ENCODE data around the gene SLC38A8. TPM values are rescaled to one million over a fixed set of nuclear protein-coding genes. Genes with fewer than 3 reads are reported as not detected.

Gene SLC38A8
- not detected for polyA plus RNA-seq (ENCODE audit: insufficient read depth in 1 of 5, insufficient read length in 5 of 5, low replicate concordance in 1 of 5)
- long read RNA-seq, donor 1, result 0 reads
- long read RNA-seq, donor 2, result 0 reads
- long read RNA-seq, donor 3, result 0 reads
- long read RNA-seq, donor 4, result 0 reads
- long read RNA-seq, donor 5, result 0 reads
- long read RNA-seq, donor 6, result 0 reads
- long read RNA-seq, donor 7, result 0 reads
- long read RNA-seq, donor 8, result 0 reads

DNA sequence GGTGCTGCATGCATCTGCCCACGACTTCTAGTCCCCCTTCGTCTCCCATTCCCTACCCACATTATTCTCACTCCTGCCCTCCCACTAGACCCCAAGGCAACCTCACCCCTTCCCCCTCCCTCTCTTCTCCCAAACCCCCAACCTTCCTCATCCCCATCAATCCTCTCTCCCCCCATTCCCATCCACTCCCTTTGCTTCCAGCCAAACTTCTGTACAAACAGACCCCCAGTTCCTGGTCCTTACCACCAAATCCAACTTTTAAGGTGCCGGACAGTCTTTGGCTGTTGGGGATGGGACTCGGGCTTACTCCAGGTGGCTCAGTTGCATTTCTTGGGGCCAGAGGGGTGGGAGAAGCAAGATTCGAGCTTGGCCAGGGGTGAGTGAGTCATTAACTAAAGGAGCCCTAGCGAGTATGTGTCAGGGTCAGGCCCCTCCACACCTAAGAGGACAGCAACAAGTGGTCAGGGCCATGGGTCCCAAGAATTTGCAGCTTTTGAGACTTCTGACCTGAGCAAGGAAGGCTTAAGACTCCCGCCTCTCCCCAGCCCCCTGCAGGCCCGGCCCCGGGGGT, at the start of gene SLC38A8:
Gene SLC38A8, minus strand, starts transcription at position 488 of the 571 bp plus-strand sequence. CDS start 638 bp downstream, outside the sequence.
- DNase-seq, result no peak

DNA sequence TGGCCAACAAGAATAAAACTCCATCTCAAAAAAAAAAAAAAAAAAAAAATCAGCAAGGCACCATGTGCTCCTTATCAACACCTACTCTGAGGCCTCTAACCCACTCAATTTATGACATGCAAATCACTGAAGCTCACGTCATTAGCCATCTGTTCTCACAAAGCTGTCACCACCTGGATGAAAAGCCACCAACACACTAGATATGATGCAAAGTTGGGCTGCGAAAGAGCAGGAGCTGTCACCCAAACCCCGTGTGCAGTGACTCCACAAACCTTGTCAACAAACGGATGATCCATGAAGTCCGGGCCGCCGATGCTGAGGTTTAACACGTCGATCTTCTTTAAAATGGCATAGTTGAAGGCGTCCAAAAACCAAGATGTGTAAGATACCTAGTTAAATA, 48.9 kb upstream of the SLC38A8 start:
- DNase-seq, result no peak

- no peak for DNase-seq
Observed at GRCh38 chr16:84090211-84090610, 47.6 kb upstream of the SLC38A8 start.

- no peak for DNase-seq
Observed at GRCh38 chr16:84088695-84089395, 46.2 kb upstream of the SLC38A8 start.

DNA sequence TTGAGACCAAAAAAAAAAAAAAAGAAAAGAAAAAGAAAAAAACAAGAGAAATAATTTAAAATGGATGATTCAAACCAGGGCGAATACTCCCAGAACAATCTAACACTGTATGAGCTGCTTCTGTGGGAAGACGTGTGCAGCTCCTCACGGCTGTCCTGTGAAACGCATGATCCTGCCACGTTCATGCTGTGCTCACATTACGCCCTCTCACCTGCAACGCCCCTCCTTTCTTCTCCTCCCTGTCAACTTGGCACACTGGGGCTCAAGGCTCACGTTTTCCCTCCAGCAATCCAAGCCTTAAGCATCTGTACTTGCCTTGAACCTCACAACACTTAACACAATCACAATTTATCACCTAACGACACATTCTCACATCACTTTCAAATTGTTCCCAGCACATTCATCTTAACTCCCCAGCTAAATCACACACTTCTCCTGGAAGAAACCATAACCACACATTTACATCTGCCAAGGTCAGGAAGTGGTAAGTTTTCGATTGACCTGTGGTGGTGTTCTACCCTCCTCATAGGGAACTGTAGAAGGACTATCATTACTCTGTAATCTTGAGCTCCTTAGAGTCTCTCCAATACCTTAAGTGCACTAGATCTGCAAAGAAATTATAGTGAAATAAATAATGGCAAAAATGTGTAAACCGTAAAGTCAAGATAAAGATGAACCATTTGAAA, 45.0 kb upstream of the SLC38A8 start:
- no peak for DNase-seq

DNA sequence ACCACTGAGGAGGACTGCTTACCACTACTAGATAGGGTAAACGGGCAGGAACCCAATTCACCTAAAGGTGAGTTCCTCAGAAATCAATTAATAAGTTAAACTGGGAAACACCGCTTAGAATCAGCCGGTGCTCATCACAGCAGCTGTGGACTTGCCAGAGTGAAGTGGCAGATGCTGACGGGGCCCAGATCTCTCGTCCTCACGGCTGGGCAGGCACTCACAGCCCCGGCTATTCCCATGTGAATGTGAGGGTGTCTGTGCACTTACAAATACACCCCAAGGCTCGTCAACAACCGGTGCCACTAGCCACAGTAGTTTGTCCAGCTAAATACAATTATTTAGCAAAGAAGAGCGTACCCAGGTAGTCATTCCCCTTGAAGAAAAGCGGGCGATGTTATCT, 44.4 kb upstream of the SLC38A8 start:
- DNase-seq, result no peak

DNA sequence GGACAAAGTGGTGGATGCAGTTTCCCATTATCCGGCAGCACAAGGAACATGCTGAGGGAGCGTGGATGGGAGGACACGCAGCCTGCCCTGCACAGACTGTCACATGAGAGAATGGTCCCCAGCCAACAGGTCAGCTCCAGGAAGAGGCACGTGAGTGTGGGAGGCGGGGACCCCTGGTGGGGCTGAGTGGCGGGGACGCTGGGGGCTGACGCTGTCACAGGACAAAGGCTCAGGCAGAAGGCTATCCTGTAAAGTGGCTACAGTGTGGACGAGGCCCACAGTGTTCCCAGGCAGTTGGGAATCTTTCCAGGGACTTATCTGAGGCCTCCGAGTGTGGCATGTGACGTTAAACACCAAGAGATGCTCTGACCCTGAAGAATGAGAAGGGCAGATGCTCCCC, 43.7 kb upstream of the SLC38A8 start:
- DNase-seq, result no peak

GRCh38 chr16:84085773-84086172, 43.2 kb upstream of the SLC38A8 start:
- DNase-seq, result no peak

DNA sequence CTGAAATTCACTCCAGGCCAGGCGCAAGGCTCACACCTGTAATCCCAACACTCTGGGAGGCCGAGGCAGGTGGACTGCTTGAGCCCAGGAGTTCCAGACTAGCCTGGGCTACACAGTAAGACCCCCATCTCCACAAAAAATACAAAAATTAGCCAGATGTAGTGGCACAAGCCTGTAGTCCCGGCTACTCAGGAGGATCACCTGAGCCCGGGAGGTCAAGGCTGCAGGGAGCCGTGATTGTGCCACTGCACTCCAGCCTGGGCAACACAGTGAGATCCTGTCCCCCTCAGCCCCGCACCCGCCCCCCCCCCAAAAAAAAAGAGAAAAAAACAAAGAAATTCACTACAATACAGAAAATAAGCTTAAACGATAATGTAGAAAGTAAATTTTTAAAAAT, 42.7 kb upstream of the SLC38A8 start:
- no peak for DNase-seq

GRCh38 chr16:84084570-84085270, 42.1 kb upstream of the SLC38A8 start:
- peak; percentile 18 to 29 for DNase-seq

- no peak for DNase-seq
Observed at GRCh38 chr16:84082835-84083569, 40.4 kb upstream of the SLC38A8 start.

- no peak for DNase-seq
Observed at GRCh38 chr16:84082110-84082509, 39.5 kb upstream of the SLC38A8 start.

DNA sequence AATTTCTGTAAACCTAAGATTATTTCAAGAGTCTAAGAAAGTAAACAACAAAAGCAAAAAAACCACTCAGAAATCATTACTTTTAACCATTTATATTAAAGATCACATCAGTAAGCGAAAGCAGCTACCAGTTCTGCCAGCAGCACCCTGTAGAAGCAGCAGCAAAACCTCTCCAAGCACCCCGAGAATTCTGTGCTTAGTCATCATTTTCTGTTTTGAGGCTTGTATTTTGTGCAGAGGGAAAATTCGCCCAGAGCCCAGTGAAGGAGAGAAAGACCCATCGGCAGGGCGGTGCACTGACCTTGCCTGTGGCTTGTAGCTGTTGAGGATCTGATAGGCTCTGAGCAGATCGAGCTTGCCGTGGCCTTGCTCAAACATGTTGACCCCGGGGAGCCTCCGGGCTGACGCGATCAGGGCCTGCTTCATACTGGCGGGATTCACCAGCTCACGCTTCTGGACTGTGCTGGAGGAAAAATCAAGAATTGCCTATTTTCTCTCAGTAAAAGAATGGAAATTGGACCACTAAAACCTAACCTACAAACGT, 38.9 kb upstream of the SLC38A8 start:
- DNase-seq, result no peak

GRCh38 chr16:84080813-84081212, 38.2 kb upstream of the SLC38A8 start:
- no peak for DNase-seq

- DNase-seq, result no peak
Observed at GRCh38 chr16:84080378-84080777, 37.8 kb upstream of the SLC38A8 start.

GRCh38 chr16:84079664-84080063, 37.1 kb upstream of the SLC38A8 start:
- DNase-seq, result no peak

- no peak for DNase-seq
Observed at GRCh38 chr16:84075376-84075775, 32.8 kb upstream of the SLC38A8 start.

DNA sequence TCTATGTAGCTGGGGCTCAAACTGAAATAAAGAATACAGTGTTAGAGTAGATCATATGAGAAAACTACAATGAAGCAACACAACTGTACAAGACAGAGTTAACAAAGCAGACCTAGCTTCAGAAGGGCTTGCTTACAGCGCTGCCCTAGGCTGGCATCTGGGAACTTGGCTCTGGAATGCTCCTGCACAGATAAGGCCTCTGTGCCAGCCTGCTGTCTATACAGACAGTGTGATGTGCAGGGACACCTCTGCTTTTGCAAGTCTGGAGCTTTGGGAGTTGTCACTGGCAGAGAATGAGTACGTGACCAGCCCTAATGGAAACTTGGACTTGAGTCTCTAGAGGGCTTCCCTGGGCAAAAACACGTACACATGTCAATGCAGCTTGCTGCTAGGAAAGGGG, 32.1 kb upstream of the SLC38A8 start:
- no peak for DNase-seq

- DNase-seq, result no peak
Observed at GRCh38 chr16:84072014-84072413, 29.4 kb upstream of the SLC38A8 start.

DNA sequence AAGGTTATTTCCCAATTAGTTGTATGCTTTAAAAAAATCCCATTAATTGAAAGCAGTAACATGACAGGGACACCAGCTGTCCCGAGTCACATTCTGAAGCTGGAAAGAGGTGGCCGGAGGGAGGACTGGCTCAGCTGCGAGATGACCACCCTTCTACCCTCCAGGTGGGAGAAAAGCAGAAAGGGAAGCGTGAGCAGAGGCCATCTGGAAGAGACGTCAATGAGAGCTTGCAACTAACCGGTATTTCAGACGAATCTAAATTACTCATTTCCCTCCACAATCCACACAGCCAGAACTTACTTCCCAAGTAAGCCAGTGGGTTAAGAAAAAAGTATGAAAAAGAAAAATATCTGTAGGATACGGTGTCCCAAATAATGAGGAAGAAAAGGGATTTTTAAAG, 28.5 kb upstream of the SLC38A8 start:
- DNase-seq, result no peak

DNA sequence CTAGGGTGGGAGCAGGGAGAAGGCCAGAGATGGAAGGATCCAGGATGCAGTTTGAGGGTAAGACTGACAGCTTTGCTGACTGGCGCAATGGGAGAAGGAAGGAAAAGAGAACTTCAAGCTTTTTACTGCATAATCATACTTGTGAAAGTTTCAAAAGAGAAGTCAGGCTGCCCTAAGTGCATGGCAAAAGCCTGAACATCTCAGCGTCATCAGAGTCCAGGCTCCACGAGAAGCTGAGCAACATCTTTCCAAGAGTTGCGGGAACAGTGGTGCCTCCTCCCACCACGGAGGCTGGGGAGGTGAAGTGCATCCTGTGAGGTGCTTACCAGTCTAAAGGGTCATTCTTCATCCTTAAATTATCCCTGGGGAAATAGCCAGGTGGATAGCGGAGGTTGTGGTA, 26.9 kb upstream of the SLC38A8 start:
- DNase-seq, result no peak
